ENCODE results near the gene CREG1. TPM values are rescaled to one million over a fixed set of nuclear protein-coding genes. Genes with fewer than 3 reads are reported as not detected.

Gene CREG1
- total and polyA plus RNA-seq, 2 of the 8 experiments (the other 6 are each of a cell fraction or from before 2014, with no cell fraction given), result 29.8 to 30.1 TPM

DNA sequence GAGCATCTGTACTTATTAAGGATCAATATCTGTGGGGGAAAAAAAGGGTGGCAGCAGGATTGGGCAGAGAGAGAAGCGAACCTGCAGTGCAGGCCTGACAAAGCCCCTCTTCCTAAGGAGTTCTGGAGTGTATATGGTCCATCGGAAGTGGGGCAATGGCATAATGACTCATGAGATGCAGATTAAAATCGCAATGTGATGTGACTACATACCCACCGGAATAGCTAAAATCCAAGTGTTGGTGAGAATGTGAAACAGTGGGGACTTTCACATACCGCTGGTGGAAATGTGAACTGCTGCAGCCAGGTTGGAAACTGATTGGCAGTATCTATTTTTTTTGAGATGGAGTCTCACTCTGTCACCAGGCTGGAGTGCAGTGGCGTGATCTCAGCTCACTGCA, 8.2 kb upstream of the CREG1 start:
- H3K18ac ChIP-seq (ENCODE audit: extremely low read depth, low read length), result no peak overlapping the region
- 92% methylated on average over 6 of the region's 6 CpGs; no CpG with 5 or more reads in 1 of the 2 experiments for WGBS, 2 experiments (ENCODE audit: extremely low coverage in 1 of 2, insufficient coverage in 1 of 2, insufficient read length in 1 of 2, insufficient replicate concordance in 2 of 2, low coverage in 1 of 2, low lambda C conversion rate in 2 of 2, missing lambda C conversion rate in 1 of 2)
- H3K14ac ChIP-seq (ENCODE audit: insufficient read length), result no peak overlapping the region
- no peak overlapping the region for H3K27ac ChIP-seq (ENCODE audit: low read depth, low read length)
- H3K4me1 ChIP-seq (replicated peaks in 1 of 4; ENCODE audit: control insufficient read depth in 3 of 4, insufficient read depth in 4 of 4, low read length in 3 of 4), result no peaks in the 10 kb centered on the region
- H3K27me3 ChIP-seq (replicated peaks in 1 of 4; ENCODE audit: control insufficient read depth in 3 of 4, extremely low read depth in 1 of 4, insufficient read depth in 3 of 4, low read length in 3 of 4), result no peaks in the 10 kb centered on the region
- no peak overlapping the region for H3K4me2 ChIP-seq (ENCODE audit: insufficient read depth in 1 of 2, low read depth in 2 of 2, low read length in 2 of 2)
- CTCF ChIA-PET (ENCODE audit: partially characterized antibody), result interaction anchor here (0.6 to 5.4 kb wide), 4 partner anchors 25 to 277 kb away, joined by 3 to 26 read pairs (median 3); no protein-coding TSS in a partner anchor
- H3K9ac ChIP-seq (replicated peaks in 1 of 4; ENCODE audit: extremely low read depth in 1 of 4, low read depth in 3 of 4, low read length in 3 of 4), result no peak overlapping the region
- no peak overlapping the region for H3K4me3 ChIP-seq (ENCODE audit: extremely low read depth in 1 of 4, insufficient read depth in 2 of 4, low read depth in 3 of 4, low read length in 4 of 4)
- H2BK12ac ChIP-seq (ENCODE audit: low read depth, low read length), result no peak overlapping the region
- H4K20me1 ChIP-seq (replicated peaks in 1 of 2; ENCODE audit: control insufficient read depth in 1 of 2, insufficient read depth in 2 of 2, low read length in 2 of 2), result no peaks in the 10 kb centered on the region
- no peak overlapping the region for H3K4ac ChIP-seq (replicated peaks; ENCODE audit: insufficient read length, low read depth, low read length)
- H3K9me3 ChIP-seq (ENCODE audit: insufficient read depth in 2 of 2, low read depth in 1 of 2, low read length in 1 of 2), result no peaks in the 10 kb centered on the region
- no peak overlapping the region for H4K91ac ChIP-seq (replicated peaks; ENCODE audit: insufficient read length, low read length)
- H3K23me2 ChIP-seq (ENCODE audit: low read depth, low read length), result no peaks in the 10 kb centered on the region
- no peak overlapping the region for H2AFZ ChIP-seq (ENCODE audit: low read length)
- H2BK20ac ChIP-seq (ENCODE audit: low read length), result no peak overlapping the region
- no peak for FAIRE-seq
- no peak overlapping the region for H4K8ac ChIP-seq (ENCODE audit: extremely low read depth, insufficient read depth, low read length)
- H2BK5ac ChIP-seq (ENCODE audit: low read depth, low read length), result no peak overlapping the region
- no peak overlapping the region for H3K23ac ChIP-seq (ENCODE audit: insufficient read length)
- H4K5ac ChIP-seq (ENCODE audit: insufficient read length, low read depth, low read length), result no peak overlapping the region
- no peak overlapping the region for H2BK15ac ChIP-seq (ENCODE audit: low read length)
- H3K79me2 ChIP-seq (ENCODE audit: control insufficient read depth in 1 of 2, insufficient read depth in 2 of 2, low read length in 2 of 2), result no peaks in the 10 kb centered on the region
- H2BK120ac ChIP-seq (replicated peaks; ENCODE audit: low read depth, low read length), result no peak overlapping the region
- no peaks in the 10 kb centered on the region for H3K79me1 ChIP-seq (ENCODE audit: low read depth, low read length)
- DNase-seq (ENCODE audit: low read depth in 1 of 2, low spot score in 2 of 2), result no peak
- no peak overlapping the region for H3K56ac ChIP-seq (replicated peaks; ENCODE audit: insufficient read length, low read depth, low read length)
- H3K36me3 ChIP-seq (ENCODE audit: control insufficient read depth in 2 of 4, insufficient read depth in 4 of 4, low read length in 3 of 4), result no peaks in the 10 kb centered on the region
- POLR2A ChIA-PET (ENCODE audit: partially characterized antibody), result interaction anchor here (4.9 kb wide), 1 partner anchor 9 kb away, joined by 32 read pairs; the partner anchor contains the start of gene CREG1
- H2AK5ac ChIP-seq (ENCODE audit: low read depth, low read length), result no peak overlapping the region
- TF ChIP-seq E2F6 (IDR thresholded peaks at IDR 0.05) (no peak), CTCF (IDR thresholded peaks at IDR 0.05; ENCODE audit: control extremely low read depth in 1 of 3, insufficient read depth in 1 of 3, low read depth in 1 of 3, low read length in 3 of 3) (no peak), CTBP2 (IDR thresholded peaks at IDR 0.05; ENCODE audit: borderline replicate concordance, insufficient read depth, insufficient read length, low read length) (no peak), NANOG (IDR thresholded peaks at IDR 0.05; ENCODE audit: insufficient read depth, low read depth, low read length, poor library complexity, severe bottlenecking) (no peak), HDAC6 (IDR thresholded peaks at IDR 0.05; ENCODE audit: low read depth, low read length) (no peak), EZH2 (IDR thresholded peaks at IDR 0.05; ENCODE audit: low read depth, low read length, severe bottlenecking) (no peak), CBX5 (IDR thresholded peaks at IDR 0.05; ENCODE audit: low read depth, low read length) (no peak)
- TF ChIP-seq, protein P1, sequence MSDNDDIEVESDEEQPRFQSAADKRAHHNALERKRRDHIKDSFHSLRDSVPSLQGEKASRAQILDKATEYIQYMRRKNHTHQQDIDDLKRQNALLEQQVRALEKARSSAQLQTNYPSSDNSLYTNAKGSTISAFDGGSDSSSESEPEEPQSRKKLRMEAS (IDR thresholded peaks at IDR 0.05), result no peak

Measured in H1 (cell line).